Lung (tissue), 12 donors: ENCODE measurements around the gene VAV1. TPM values are rescaled to one million over a fixed set of nuclear protein-coding genes. Genes with fewer than 3 reads are reported as not detected.

ENCODE experiments used
- ATAC-seq: fragments of 200-7000 bp; cut with Tn5 transposase; one replicate; pipeline ENCODE4 v1.9.1; 2020; ENCODE audit warnings: moderate number of reproducible peaks; ENCODE audit not compliant: insufficient read depth, low FRiP score
- DNase-seq, 3 donors: peaks; one replicate each; pipeline ENCODE4 v3.0.0-alpha.2; 2013 to 2017
- H3K27ac ChIP-seq, 2 donors: one replicate each; pipeline ENCODE4 v1.5.1; 2013; ENCODE audit warnings: mild to moderate bottlenecking in 2 of 2, moderate library complexity in 2 of 2, control low read depth in 1 of 2, inconsistent platforms in 1 of 2, low read depth in 1 of 2, low read length in 1 of 2
- H3K27me3 ChIP-seq, 3 donors: one replicate each; pipeline ENCODE4 v1.5.1; 2013; ENCODE audit warnings: low read length in 2 of 3; ENCODE audit not compliant: control insufficient read depth in 3 of 3, insufficient read depth in 3 of 3
- H3K36me3 ChIP-seq, 4 donors: one replicate each; pipeline ENCODE4 v1.5.1; 2013; ENCODE audit warnings: low read length in 4 of 4, mild to moderate bottlenecking in 1 of 4, moderate library complexity in 1 of 4; ENCODE audit not compliant: control insufficient read depth in 4 of 4, insufficient read depth in 4 of 4
- H3K4me1 ChIP-seq, 5 donors: one replicate each; pipeline ENCODE4 v1.5.1; 2013; ENCODE audit warnings: low read length in 5 of 5, mild to moderate bottlenecking in 2 of 5, moderate library complexity in 1 of 5; ENCODE audit not compliant: control insufficient read depth in 5 of 5, insufficient read depth in 5 of 5
- H3K4me3 ChIP-seq: one replicate; pipeline ENCODE4 v1.5.1; 2013; ENCODE audit warnings: mild to moderate bottlenecking, control low read depth, moderate library complexity
- H3K9ac ChIP-seq, 2 donors: one replicate each; pipeline ENCODE4 v1.5.1; 2013; ENCODE audit warnings: low read length in 2 of 2, control low read depth in 1 of 2; ENCODE audit not compliant: insufficient read depth in 1 of 2
- H3K9me3 ChIP-seq, 4 donors: one replicate each; pipeline ENCODE4 v1.5.1; 2013; ENCODE audit warnings: low read length in 3 of 4, mild to moderate bottlenecking in 1 of 4, moderate library complexity in 1 of 4; ENCODE audit not compliant: control insufficient read depth in 4 of 4, insufficient read depth in 3 of 4
- CTCF ChIP-seq: IDR thresholded peaks from 2 replicates; pipeline ENCODE4 v1.5.1; 2012; ENCODE audit warnings: mild to moderate bottlenecking; ENCODE audit errors: control extremely low read depth, extremely low read depth
- WGBS, 2 donors: extraction: QIAGEN DNeasy Blood & Tissue Kit; methylation state at CpG; one replicate each; pipeline ENCODE4 v1.1.7; 2013; 5-methylcytosine and 5-hydroxymethylcytosine counted together
- polyA plus RNA-seq, 2 donors: library from polyadenylated mRNA; stranded (reverse); fragments of 200-250 nt; gene quantifications; one replicate each; pipeline ENCODE4 v1.2.1, GENCODE V29; 2013
- total RNA-seq, 2 donors: library from RNA; depleted of rRNA in 1 of 2; stranded (reverse); fragments of >200 nt in 1 of 2; gene quantifications; one replicate each; pipeline ENCODE4 v1.2.1, GENCODE V29; 2014 to 2021
- donor health status: control.
- donor health status: control.
- donor health status: Bipolar disorder and iron deficiency.
- donor health status: healthy.
- donor health status: DM: yes; HTN: yes; CAD: no.

VAV1 gene
- total and polyA plus RNA-seq, 4 donors: 8.7 to 60.8 (median 21.9) TPM

- H3K9me3 ChIP-seq: no peaks in the 10 kb centered on the region
- peak overlapping the region; percentile 4 to 71 for H3K9ac ChIP-seq
- no peak for TF ChIP-seq CTCF
- peak overlapping the region; percentile 86 for H3K4me3 ChIP-seq
- 1 to 2% methylated on average over 43 to 46 of the region's 46 CpGs for WGBS, 2 donors
- DNase-seq (peak; percentile 78 to 86 (median 81)), ATAC-seq (no peak)
- peaks cover 0 to 70% (median 33%) of the 10 kb centered on the region in 5 donors for H3K4me1 ChIP-seq
- H3K27me3 ChIP-seq: no peaks in the 10 kb centered on the region
- H3K27ac ChIP-seq: peak overlapping the region; percentile 84 to 88
- H3K36me3 ChIP-seq: peaks cover 3 to 13% (median 9%) of the 10 kb centered on the region in 4 donors
These were observed 31.7 kb upstream of the VAV1 start for GRCh38 chr19:6740589-6741343.

- DNase-seq: peak; percentile 64 to 79 (median 70)
- TF ChIP-seq CTCF: no peak
- peaks cover 0 to 58% (median 28%) of the 10 kb centered on the region in 5 donors for H3K4me1 ChIP-seq
- no peaks in the 10 kb centered on the region for H3K9me3 ChIP-seq
- H3K27me3 ChIP-seq: no peaks in the 10 kb centered on the region
- ATAC-seq: no peak
- H3K27ac ChIP-seq: peak overlapping the region in 1 of 2 donors; percentile 0
- WGBS, 2 donors: 84 to 91% methylated on average over 7 of the region's 7 CpGs
- H3K36me3 ChIP-seq: peaks cover 15 to 34% (median 24%) of the 10 kb centered on the region in 4 donors
- H3K4me3 ChIP-seq: no peak overlapping the region
- no peak overlapping the region for H3K9ac ChIP-seq
These were observed 29.4 kb upstream of the VAV1 start for GRCh38 chr19:6743066-6743465.

GRCh38 chr19:6743714-6744380 is 28.7 kb upstream of the VAV1 start:
- Histone ChIP-seq H3K9me3 (no peaks in the 10 kb centered on the region), H3K9ac (no peak overlapping the region), H3K4me3 (no peak overlapping the region), H3K4me1 (peaks cover 0 to 50% (median 21%) of the 10 kb centered on the region in 5 donors), H3K36me3 (peaks cover 18 to 41% (median 27%) of the 10 kb centered on the region in 4 donors), H3K27ac (peak overlapping the region; percentile 81), H3K27me3 (no peaks in the 10 kb centered on the region)
- no peak for TF ChIP-seq CTCF
- ATAC-seq (no peak), DNase-seq (no peak)
- WGBS, 2 donors: 84 to 92% methylated on average over 15 of the region's 15 CpGs
